Activated T-helper 1 cell treated with anti-CD3 and anti-CD28 coated beads, Interleukin-12 subunit alpha, Interleukin-12 subunit beta, Interleukin-2, Interleukin-4 antibody, amounts not matched to agents 30 ng/mL and 10 ng/mL and 1 ng/mL, durations not matched to agents 14 hours and 24 hours and 36 hours (primary cell): ENCODE results near the gene NDUFV1. TPM values are rescaled to one million over a fixed set of nuclear protein-coding genes. Genes with fewer than 3 reads are reported as not detected.
"Not testable (repeated sequence)": the region's sequence is repeated elsewhere in the genome, so short reads cannot be mapped to it uniquely, and the experiment has no call there.

Source experiments
- DNase-seq: peaks from one replicate; pipeline ENCODE4 v3.0.0; 2021; ENCODE audit warnings: low spot score
- H3K27ac Mint-ChIP-seq: one replicate; pipeline ENCODE4 v1.8.0; 2021; ENCODE audit warnings: mild to moderate bottlenecking, mixed read lengths
- H3K27me3 Mint-ChIP-seq: one replicate; pipeline ENCODE4 v1.8.0; 2022; ENCODE audit warnings: mild to moderate bottlenecking, moderate library complexity, mixed read lengths; ENCODE audit not compliant: insufficient read depth
- H3K36me3 Mint-ChIP-seq: one replicate; pipeline ENCODE4 v1.8.0; 2021; ENCODE audit warnings: low read depth, mixed read lengths
- H3K4me1 Mint-ChIP-seq: one replicate; pipeline ENCODE4 v1.8.0; 2021; ENCODE audit warnings: low read depth, mixed read lengths
- H3K4me3 Mint-ChIP-seq: one replicate; pipeline ENCODE4 v1.8.0; 2021; ENCODE audit warnings: mild to moderate bottlenecking, moderate library complexity, mixed read lengths
- H3K9me3 Mint-ChIP-seq: one replicate; pipeline ENCODE4 v1.8.0; 2021; ENCODE audit warnings: mixed read lengths
- intact Hi-C: fragments of 100-400 bp; cut with micrococcal nuclease; formaldehyde crosslinking; loops from one replicate; pipeline ENCODE4 v1.15.1; 2024
- total RNA-seq: library from RNA; stranded (reverse); gene quantifications from 2 replicates; pipeline ENCODE4 v1.2.3, GENCODE V29; 2022

NDUFV1 gene
- total RNA-seq, 1 donor from 2014 or later, result 289 TPM

GRCh38 chr11:67593565-67593905 lies 13.2 kb upstream of the NDUFV1 start:
- no peak for DNase-seq
- no peaks in the 10 kb centered on the region for H3K36me3 Mint-ChIP-seq
- intact Hi-C loops, result no loop called here
- no peak overlapping the region for H3K27ac Mint-ChIP-seq
- H3K4me3 Mint-ChIP-seq, result no peak overlapping the region
- no peaks in the 10 kb centered on the region for H3K4me1 Mint-ChIP-seq
- peaks cover 10% of the 10 kb centered on the region for H3K27me3 Mint-ChIP-seq
- H3K9me3 Mint-ChIP-seq, result no peaks in the 10 kb centered on the region

- H3K4me3 Mint-ChIP-seq, result no peak overlapping the region
- no peaks in the 10 kb centered on the region for H3K9me3 Mint-ChIP-seq
- no peak for DNase-seq
- H3K27me3 Mint-ChIP-seq, result peaks cover 16% of the 10 kb centered on the region
- H3K4me1 Mint-ChIP-seq, result no peaks in the 10 kb centered on the region
- H3K36me3 Mint-ChIP-seq, result no peaks in the 10 kb centered on the region
- H3K27ac Mint-ChIP-seq, result no peak overlapping the region
- intact Hi-C loops, result no loop called here
These were observed 12.3 kb upstream of the NDUFV1 start for GRCh38 chr11:67594480-67594879.

GRCh38 chr11:67596753-67597300 lies 9.9 kb upstream of the NDUFV1 start:
- Mint-ChIP-seq H3K4me1 (peaks cover 13% of the 10 kb centered on the region), H3K4me3 (no peak overlapping the region), H3K27me3 (peaks cover 29% of the 10 kb centered on the region), H3K36me3 (no peaks in the 10 kb centered on the region), H3K27ac (no peak overlapping the region), H3K9me3 (no peaks in the 10 kb centered on the region)
- no peak for DNase-seq
- intact Hi-C loops, result no loop called here

GRCh38 chr11:67597458-67597857 lies 9.3 kb upstream of the NDUFV1 start:
- intact Hi-C loops, result not testable (repeated sequence)

GRCh38 chr11:67597963-67598362 lies 8.8 kb upstream of the NDUFV1 start:
- DNase-seq, H3K27ac Mint-ChIP-seq, H3K36me3 Mint-ChIP-seq, intact Hi-C loops, H3K9me3 Mint-ChIP-seq, H3K4me3 Mint-ChIP-seq: not testable (repeated sequence)
- H3K4me1 Mint-ChIP-seq, result peaks cover 13% of the 10 kb centered on the region
- peaks cover 28% of the 10 kb centered on the region for H3K27me3 Mint-ChIP-seq

More at GRCh38 chr11:67597458-67597857, 9.3 kb upstream of the NDUFV1 start:
- DNase-seq, H3K4me3 Mint-ChIP-seq, H3K27ac Mint-ChIP-seq, H3K9me3 Mint-ChIP-seq, H3K36me3 Mint-ChIP-seq: not testable (repeated sequence)
- Mint-ChIP-seq H3K4me1 (peaks cover 13% of the 10 kb centered on the region), H3K27me3 (peaks cover 25% of the 10 kb centered on the region)

DNA sequence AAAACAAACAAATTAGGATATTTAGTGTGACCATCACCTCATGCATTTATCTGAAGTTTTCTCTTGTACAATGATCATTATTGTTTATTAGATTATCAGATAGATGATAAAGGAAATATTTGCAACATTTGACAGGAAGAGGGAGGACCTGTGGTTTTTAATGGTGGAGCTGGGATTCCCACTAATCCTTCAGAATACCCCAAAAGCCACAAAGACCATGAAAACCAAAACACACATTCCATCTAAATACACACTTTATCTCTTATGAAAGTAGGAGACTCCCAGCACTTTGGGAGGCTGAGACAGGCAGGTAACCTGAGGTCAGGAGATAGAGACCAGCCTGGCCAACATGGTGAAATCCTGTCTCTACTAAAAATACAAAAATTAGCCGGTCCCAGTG lies 7.6 kb upstream of the NDUFV1 start:
- peaks cover 13% of the 10 kb centered on the region for H3K4me1 Mint-ChIP-seq
- no peak for DNase-seq
- no peaks in the 10 kb centered on the region for H3K36me3 Mint-ChIP-seq
- H3K27me3 Mint-ChIP-seq, result peaks cover 25% of the 10 kb centered on the region
- no peaks in the 10 kb centered on the region for H3K9me3 Mint-ChIP-seq
- H3K4me3 Mint-ChIP-seq, result no peak overlapping the region
- no peak overlapping the region for H3K27ac Mint-ChIP-seq
- intact Hi-C loops, result no loop called here

- Mint-ChIP-seq H3K27ac (no peak overlapping the region), H3K9me3 (no peaks in the 10 kb centered on the region), H3K36me3 (no peaks in the 10 kb centered on the region), H3K27me3 (peaks cover 25% of the 10 kb centered on the region), H3K4me3 (no peak overlapping the region), H3K4me1 (peaks cover 14% of the 10 kb centered on the region)
- intact Hi-C loops, result loop anchor here (10.0 kb wide), 1 partner anchor 196 kb away; the partner anchor contains the start of genes PPP1CA and TBC1D10C
- no peak for DNase-seq
These were observed 6.3 kb upstream of the NDUFV1 start for GRCh38 chr11:67600324-67601029.

GRCh38 chr11:67601098-67601497 lies 5.6 kb upstream of the NDUFV1 start:
- Mint-ChIP-seq H3K27ac (no peak overlapping the region), H3K27me3 (peaks cover 25% of the 10 kb centered on the region), H3K4me3 (no peak overlapping the region), H3K4me1 (peaks cover 18% of the 10 kb centered on the region), H3K9me3 (no peaks in the 10 kb centered on the region), H3K36me3 (no peaks in the 10 kb centered on the region)
- intact Hi-C loops, result loop anchor here (10.0 kb wide), 1 partner anchor 196 kb away; the partner anchor contains the start of genes PPP1CA and TBC1D10C
- DNase-seq, result no peak

GRCh38 chr11:67604119-67604518 lies 2.6 kb upstream of the NDUFV1 start:
- intact Hi-C loops, result loop anchor here (10.0 kb wide), 1 partner anchor 199 kb away; the partner anchor contains the start of genes PPP1CA and TBC1D10C
- H3K9me3 Mint-ChIP-seq, H3K36me3 Mint-ChIP-seq, DNase-seq: not testable (repeated sequence)
- peak overlapping the region; percentile 43 for H3K27ac Mint-ChIP-seq
- H3K27me3 Mint-ChIP-seq, result peaks cover 23% of the 10 kb centered on the region
- peak overlapping the region; percentile 56 for H3K4me3 Mint-ChIP-seq
- peaks cover 34% of the 10 kb centered on the region for H3K4me1 Mint-ChIP-seq

DNA sequence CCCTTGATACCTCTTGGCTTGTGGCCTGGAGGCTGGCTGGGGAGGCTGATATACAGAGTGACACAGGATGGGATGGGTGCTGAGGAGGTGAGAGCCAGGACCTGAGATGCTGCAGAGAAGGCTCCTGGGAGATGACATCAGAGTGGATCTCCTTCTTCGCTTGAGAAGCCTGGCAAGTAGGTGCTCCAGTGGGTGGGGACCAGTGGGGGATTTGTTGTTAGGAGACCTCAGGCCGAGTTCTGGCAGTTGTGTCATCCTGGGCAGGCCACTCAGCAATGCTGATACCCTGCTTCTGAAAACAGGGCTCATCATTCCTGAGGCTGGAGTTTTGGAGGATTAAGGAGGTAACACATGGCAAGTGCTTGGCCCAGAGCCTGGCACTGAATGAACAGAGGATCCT lies 1.9 kb upstream of the NDUFV1 start:
- peaks cover 36% of the 10 kb centered on the region for H3K4me1 Mint-ChIP-seq
- intact Hi-C loops, result loop anchor here (10.0 kb wide), 1 partner anchor 200 kb away; the partner anchor contains the start of genes PPP1CA and TBC1D10C
- no peak for DNase-seq

DNA sequence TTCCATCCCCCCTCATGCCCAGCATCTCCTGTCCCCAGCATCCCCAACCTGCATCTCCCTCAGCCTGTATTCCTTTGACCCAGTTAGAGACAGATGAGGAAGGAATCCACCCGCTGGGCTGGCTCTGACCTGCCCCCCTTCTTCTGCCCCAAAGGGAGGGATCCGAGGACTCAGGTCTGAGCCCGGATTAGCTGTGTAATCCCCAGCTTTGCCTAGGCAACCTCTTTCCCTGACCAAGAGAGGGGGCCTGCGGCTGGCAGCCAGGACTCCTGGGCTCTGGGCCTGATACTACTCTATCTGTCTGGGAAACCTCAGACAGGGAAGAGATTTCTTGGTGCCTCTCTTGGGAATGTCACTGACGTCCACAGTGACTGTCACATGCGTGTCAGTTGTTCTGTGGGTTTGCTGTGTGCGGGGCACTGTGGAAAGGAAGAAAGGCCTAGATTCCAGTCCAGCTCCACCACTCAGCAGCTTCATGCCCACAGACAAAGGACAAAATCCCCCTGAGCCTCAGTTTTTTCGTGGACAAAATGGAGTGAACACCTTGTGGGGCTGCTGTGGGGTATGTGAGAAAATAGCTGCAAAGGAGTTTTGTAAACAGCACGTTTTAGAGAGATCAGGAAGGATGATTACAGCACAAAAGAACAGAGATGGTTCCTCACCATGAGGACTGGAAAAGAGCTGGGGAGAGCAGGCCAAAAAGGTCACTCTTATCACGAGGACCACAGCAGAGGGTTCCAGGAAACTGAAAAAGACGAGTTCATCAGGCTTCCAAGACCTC lies 1.3 kb upstream of the NDUFV1 start:
- H3K4me3 Mint-ChIP-seq, result peak overlapping the region; percentile 59
- intact Hi-C loops, result loop anchor here (1.0 to 10.0 kb wide), 7 partner anchors 9 to 201 kb away; partner anchors contain the start of genes CDK2AP2, GSTP1, PPP1CA and RPS6KB2
- H3K36me3 Mint-ChIP-seq, result peaks cover 20% of the 10 kb centered on the region
- peaks cover 15% of the 10 kb centered on the region for H3K27me3 Mint-ChIP-seq
- H3K27ac Mint-ChIP-seq, result peak overlapping the region; percentile 28
- DNase-seq, result no peak
- peaks cover 30% of the 10 kb centered on the region for H3K4me1 Mint-ChIP-seq
- H3K9me3 Mint-ChIP-seq, result no peaks in the 10 kb centered on the region

More for the DNA sequence above, 1.9 kb upstream of the NDUFV1 start:
- peak overlapping the region; percentile 43 for H3K27ac Mint-ChIP-seq
- no peaks in the 10 kb centered on the region for H3K9me3 Mint-ChIP-seq
- peak overlapping the region; percentile 56 for H3K4me3 Mint-ChIP-seq
- peaks cover 15% of the 10 kb centered on the region for H3K36me3 Mint-ChIP-seq
- peaks cover 17% of the 10 kb centered on the region for H3K27me3 Mint-ChIP-seq

- peak overlapping the region; percentile 97 for H3K27ac Mint-ChIP-seq
- H3K9me3 Mint-ChIP-seq, result no peaks in the 10 kb centered on the region
- DNase-seq, result no peak
- H3K4me1 Mint-ChIP-seq, result peaks cover 26% of the 10 kb centered on the region
- intact Hi-C loops, result loop anchor here (1.0 to 10.0 kb wide), 7 partner anchors 8 to 201 kb away; partner anchors contain the start of genes CDK2AP2, GSTP1, PPP1CA and RPS6KB2
- peak overlapping the region; percentile 94 for H3K4me3 Mint-ChIP-seq
- H3K27me3 Mint-ChIP-seq, result peaks cover 9% of the 10 kb centered on the region
- peaks cover 25% of the 10 kb centered on the region for H3K36me3 Mint-ChIP-seq
These were observed 644 bp upstream of the NDUFV1 start for GRCh38 chr11:67606093-67606491.
